ENCODE measurements around the gene SGCE. TPM values are rescaled to one million over a fixed set of nuclear protein-coding genes. Genes with fewer than 3 reads are reported as not detected.
A peak's percentile ranks its signal among the peaks of the same experiment; 100 is the strongest.

The SGCE gene
- total and polyA plus RNA-seq, 8 donors: 9.8 to 38.5 (median 15.8) TPM

- TF ChIP-seq, protein P1, sequence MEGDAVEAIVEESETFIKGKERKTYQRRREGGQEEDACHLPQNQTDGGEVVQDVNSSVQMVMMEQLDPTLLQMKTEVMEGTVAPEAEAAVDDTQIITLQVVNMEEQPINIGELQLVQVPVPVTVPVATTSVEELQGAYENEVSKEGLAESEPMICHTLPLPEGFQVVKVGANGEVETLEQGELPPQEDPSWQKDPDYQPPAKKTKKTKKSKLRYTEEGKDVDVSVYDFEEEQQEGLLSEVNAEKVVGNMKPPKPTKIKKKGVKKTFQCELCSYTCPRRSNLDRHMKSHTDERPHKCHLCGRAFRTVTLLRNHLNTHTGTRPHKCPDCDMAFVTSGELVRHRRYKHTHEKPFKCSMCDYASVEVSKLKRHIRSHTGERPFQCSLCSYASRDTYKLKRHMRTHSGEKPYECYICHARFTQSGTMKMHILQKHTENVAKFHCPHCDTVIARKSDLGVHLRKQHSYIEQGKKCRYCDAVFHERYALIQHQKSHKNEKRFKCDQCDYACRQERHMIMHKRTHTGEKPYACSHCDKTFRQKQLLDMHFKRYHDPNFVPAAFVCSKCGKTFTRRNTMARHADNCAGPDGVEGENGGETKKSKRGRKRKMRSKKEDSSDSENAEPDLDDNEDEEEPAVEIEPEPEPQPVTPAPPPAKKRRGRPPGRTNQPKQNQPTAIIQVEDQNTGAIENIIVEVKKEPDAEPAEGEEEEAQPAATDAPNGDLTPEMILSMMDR (IDR thresholded peaks at IDR 0.05): no peak
- no peak for DNase-seq
- no peaks in the 10 kb centered on the region for H3K9me3 ChIP-seq
Observed at GRCh38 chr7:94648731-94649130, 7.2 kb downstream of the SGCE start.

DNA sequence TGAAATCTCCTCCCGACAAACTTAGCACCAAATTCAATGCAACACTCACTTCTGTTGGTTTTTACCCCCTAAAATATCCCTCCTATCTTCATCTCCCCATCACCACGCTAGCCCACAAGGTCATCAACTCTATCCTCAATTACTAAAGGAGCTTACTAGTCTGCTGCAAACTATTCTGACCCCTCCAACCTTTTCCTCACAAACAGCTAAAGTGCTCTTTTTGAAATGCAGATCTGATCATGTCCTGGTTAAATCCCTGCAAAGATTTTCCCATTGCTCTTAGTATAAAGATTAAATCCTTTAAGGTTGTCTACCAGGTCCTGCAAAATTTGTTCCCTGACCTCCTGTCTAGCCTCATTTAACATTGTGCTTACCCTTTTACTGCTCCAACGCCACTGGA, 8.6 kb downstream of the SGCE start:
- ATAC-seq: no peak
- DNase-seq: no peak
- Histone ChIP-seq H3K4me3 (no peak overlapping the region), H3K4me1 (no peaks in the 10 kb centered on the region), H3K9me3 (no peaks in the 10 kb centered on the region), H3K36me3 (no peaks in the 10 kb centered on the region), H3K27ac (no peak overlapping the region), H3K27me3 (peaks cover 0 to 4% (median 0%) of the 10 kb centered on the region in 4 donors)
- intact Hi-C loops (cut with DNase I): no loop called here
- no peak for FAIRE-seq
- TF ChIP-seq, protein P1 (IDR thresholded peaks at IDR 0.05): no peak
- 67 to 76% methylated on average over 3 of the region's 3 CpGs for WGBS, 2 donors

More at GRCh38 chr7:94648731-94649130, 7.2 kb downstream of the SGCE start:
- Histone ChIP-seq H3K4me3 (no peak overlapping the region), H3K4me1 (no peaks in the 10 kb centered on the region), H3K36me3 (no peaks in the 10 kb centered on the region), H3K27me3 (peaks cover 0 to 12% (median 4%) of the 10 kb centered on the region in 4 donors), H3K27ac (no peak overlapping the region)
- 75 to 87% methylated on average over 5 of the region's 5 CpGs for WGBS, 2 donors
- no peak for ATAC-seq
- FAIRE-seq: no peak
- intact Hi-C loops (cut with DNase I): no loop called here

GRCh38 chr7:94643771-94644545, 12.0 kb downstream of the SGCE start:
- intact Hi-C loops (cut with DNase I): no loop called here
- Histone ChIP-seq H3K27ac (no peak overlapping the region), H3K36me3 (no peaks in the 10 kb centered on the region), H3K27me3 (no peaks in the 10 kb centered on the region), H3K4me1 (no peaks in the 10 kb centered on the region), H3K4me3 (no peak overlapping the region), H3K9me3 (no peaks in the 10 kb centered on the region)
- DNase-seq (no peak), FAIRE-seq (no peak), ATAC-seq (no peak)
- 60 to 64% methylated on average over 3 of the region's 3 CpGs for WGBS, 2 donors
- TF ChIP-seq, protein P1 (IDR thresholded peaks at IDR 0.05): no peak

GRCh38 chr7:94642838-94643653, 12.9 kb downstream of the SGCE start:
- ATAC-seq: peak in 1 of 4 donors; percentile 23
- no peak for FAIRE-seq
- H3K9me3 ChIP-seq: no peaks in the 10 kb centered on the region
- TF ChIP-seq, protein P1 (IDR thresholded peaks at IDR 0.05): no peak
- intact Hi-C loops (cut with DNase I): no loop called here
- H3K27ac ChIP-seq: no peak overlapping the region
- no peak overlapping the region for H3K4me3 ChIP-seq
- 63 to 71% methylated on average over 2 of the region's 2 CpGs for WGBS, 2 donors
- no peaks in the 10 kb centered on the region for H3K4me1 ChIP-seq
- DNase-seq: no peak
- no peaks in the 10 kb centered on the region for H3K27me3 ChIP-seq
- H3K36me3 ChIP-seq: no peaks in the 10 kb centered on the region
